MCF 10A (cell line): ENCODE measurements around the gene IFIT1B. TPM values are rescaled to one million over a fixed set of nuclear protein-coding genes. Genes with fewer than 3 reads are reported as not detected.
"Not testable (repeated sequence)": the region's sequence is repeated elsewhere in the genome, so short reads cannot be mapped to it uniquely, and the experiment has no call there.

ENCODE experiments used
- Bru-seq: library from RNA; stranded (reverse); fragments of 400-500 nt; gene quantifications from one replicate; lab custom pipeline; 2021; lab: Mats Ljungman, UMichigan
- BruChase-seq, 2 experiments: library from RNA; stranded (reverse); fragments of 400-500 nt; gene quantifications; one replicate each; lab custom pipeline; 2021; lab: Mats Ljungman, UMichigan
- BruUV-seq: library from RNA; stranded (reverse); fragments of 400-500 nt; replicated peaks from 2 replicates; lab custom pipeline; 2021; lab: Mats Ljungman, UMichigan
- CTCF ChIA-PET: fragments of 300-600 bp; sonication (Branson Sonifier 250); formaldehyde crosslinking; extraction: SDS; loops from one replicate; lab custom pipeline; 2021; ENCODE audit warnings: antibody characterized with exemption, inconsistent platforms; lab: Yijun Ruan, JAX
- POLR2A ChIA-PET: fragments of 300-600, 350-650 bp; sonication (Branson Sonifier 250); formaldehyde crosslinking; extraction: SDS; loops from one replicate; lab custom pipeline; 2020; ENCODE audit warnings: antibody characterized with exemption, inconsistent platforms; lab: Yijun Ruan, JAX
- DNase-seq: peaks from one replicate; pipeline ENCODE4 v3.0.0-alpha.2; 2018; ENCODE audit not compliant: unreplicated experiment
- H3K27ac Mint-ChIP-seq: one replicate; pipeline ENCODE4 v1.8.0; 2022; ENCODE audit warnings: mild to moderate bottlenecking, low read depth, mixed read lengths; ENCODE audit not compliant: unreplicated experiment
- H3K27me3 Mint-ChIP-seq: one replicate; pipeline ENCODE4 v1.8.0; 2022; ENCODE audit warnings: mixed read lengths; ENCODE audit not compliant: insufficient read depth, unreplicated experiment
- H3K36me3 Mint-ChIP-seq: one replicate; pipeline ENCODE4 v1.8.0; 2022; ENCODE audit warnings: mild to moderate bottlenecking, moderate library complexity, mixed read lengths; ENCODE audit not compliant: insufficient read depth, unreplicated experiment
- H3K4me1 Mint-ChIP-seq: one replicate; pipeline ENCODE4 v1.8.0; 2022; ENCODE audit warnings: mixed read lengths; ENCODE audit not compliant: insufficient read depth, unreplicated experiment
- H3K4me3 Mint-ChIP-seq: one replicate; pipeline ENCODE4 v1.8.0; 2022; ENCODE audit warnings: mild to moderate bottlenecking, moderate library complexity, mixed read lengths; ENCODE audit not compliant: unreplicated experiment
- H3K9me3 Mint-ChIP-seq: one replicate; pipeline ENCODE4 v1.8.0; 2022; ENCODE audit warnings: mixed read lengths; ENCODE audit not compliant: unreplicated experiment
- intact Hi-C: fragments of 100-400 bp; cut with micrococcal nuclease; formaldehyde crosslinking; loops from 2 replicates; pipeline ENCODE4 v1.14.1; 2022
- long read RNA-seq: library from polyadenylated mRNA; stranded (forward); transcript quantifications from one replicate; pipeline ENCODE4 v2.0.0, GENCODE V29; 2022
- total RNA-seq: library from RNA; stranded (reverse); gene quantifications from 2 replicates; pipeline ENCODE4 v1.2.3, GENCODE V29; 2022
- TF ChIP-seq, protein P1 (sequence below): fragments of 200-600 bp; IDR thresholded peaks from one replicate; pipeline ENCODE4 v1.8.0; 2022; ENCODE audit warnings: antibody characterized with exemption, mild to moderate bottlenecking; ENCODE audit not compliant: unreplicated experiment

Gene IFIT1B, protein sequence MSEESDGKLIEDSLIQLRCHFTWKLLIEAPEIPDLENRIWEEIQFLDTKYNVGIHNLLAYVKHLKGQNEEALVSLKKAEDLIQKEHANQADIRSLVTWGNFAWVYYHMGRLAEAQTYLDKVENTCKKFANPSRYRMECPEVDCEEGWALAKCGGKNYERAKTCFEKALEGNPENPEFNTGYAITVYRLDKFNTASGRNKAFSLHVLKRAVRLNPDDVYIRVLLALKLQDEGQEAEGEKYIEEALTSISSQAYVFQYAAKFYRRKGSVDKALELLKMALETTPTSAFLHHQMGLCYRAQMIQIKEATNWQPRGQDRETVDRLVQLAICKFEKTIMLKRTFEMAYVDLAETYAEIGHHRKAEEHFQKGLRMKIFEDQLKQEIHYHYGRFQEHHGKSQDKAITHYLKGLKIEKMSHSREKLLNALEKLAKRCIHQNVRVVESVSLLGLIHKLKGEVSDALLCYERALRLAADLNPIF
- total RNA-seq (not detected in 2 replicates), Bru-seq, nascent RNA (not detected), BruChase-seq, experiment 1, labeled RNA remaining after a 6-hour chase (not detected), BruChase-seq, experiment 2, labeled RNA remaining after a 2-hour chase (not detected)
- long read RNA-seq, result 0 reads

GRCh38 chr10:89377705-89378637 is at the start of gene IFIT1B:
Gene IFIT1B (plus strand): TSS chr10:89378056. CDS start chr10:89378136, 80 bp downstream.
- H3K9me3 Mint-ChIP-seq, result no peaks in the 10 kb centered on the region
- no TSS peak for BruUV-seq
- POLR2A ChIA-PET, result interaction anchor here (0.6 to 1.4 kb wide), 5 partner anchors 14 to 516 kb away, joined by 3 read pairs; partner anchors contain the start of gene IFIT5
- intact Hi-C loops, result no loop called here
- H3K27me3 Mint-ChIP-seq, result no peaks in the 10 kb centered on the region
- peaks cover 6% of the 10 kb centered on the region for H3K4me1 Mint-ChIP-seq
- H3K4me3 Mint-ChIP-seq, result no peak within 1 kb of the TSS
- H3K27ac Mint-ChIP-seq, result no peak within 1 kb of the TSS
- CTCF ChIA-PET, result interaction anchor here (0.8 to 1.7 kb wide), 4 partner anchors 8 to 120 kb away, joined by 3 to 6 read pairs (median 4); no protein-coding TSS in a partner anchor
- TF ChIP-seq, protein P1, sequence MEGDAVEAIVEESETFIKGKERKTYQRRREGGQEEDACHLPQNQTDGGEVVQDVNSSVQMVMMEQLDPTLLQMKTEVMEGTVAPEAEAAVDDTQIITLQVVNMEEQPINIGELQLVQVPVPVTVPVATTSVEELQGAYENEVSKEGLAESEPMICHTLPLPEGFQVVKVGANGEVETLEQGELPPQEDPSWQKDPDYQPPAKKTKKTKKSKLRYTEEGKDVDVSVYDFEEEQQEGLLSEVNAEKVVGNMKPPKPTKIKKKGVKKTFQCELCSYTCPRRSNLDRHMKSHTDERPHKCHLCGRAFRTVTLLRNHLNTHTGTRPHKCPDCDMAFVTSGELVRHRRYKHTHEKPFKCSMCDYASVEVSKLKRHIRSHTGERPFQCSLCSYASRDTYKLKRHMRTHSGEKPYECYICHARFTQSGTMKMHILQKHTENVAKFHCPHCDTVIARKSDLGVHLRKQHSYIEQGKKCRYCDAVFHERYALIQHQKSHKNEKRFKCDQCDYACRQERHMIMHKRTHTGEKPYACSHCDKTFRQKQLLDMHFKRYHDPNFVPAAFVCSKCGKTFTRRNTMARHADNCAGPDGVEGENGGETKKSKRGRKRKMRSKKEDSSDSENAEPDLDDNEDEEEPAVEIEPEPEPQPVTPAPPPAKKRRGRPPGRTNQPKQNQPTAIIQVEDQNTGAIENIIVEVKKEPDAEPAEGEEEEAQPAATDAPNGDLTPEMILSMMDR, result no peak
- DNase-seq, result no peak
- no peaks in the 10 kb centered on the region for H3K36me3 Mint-ChIP-seq

DNA sequence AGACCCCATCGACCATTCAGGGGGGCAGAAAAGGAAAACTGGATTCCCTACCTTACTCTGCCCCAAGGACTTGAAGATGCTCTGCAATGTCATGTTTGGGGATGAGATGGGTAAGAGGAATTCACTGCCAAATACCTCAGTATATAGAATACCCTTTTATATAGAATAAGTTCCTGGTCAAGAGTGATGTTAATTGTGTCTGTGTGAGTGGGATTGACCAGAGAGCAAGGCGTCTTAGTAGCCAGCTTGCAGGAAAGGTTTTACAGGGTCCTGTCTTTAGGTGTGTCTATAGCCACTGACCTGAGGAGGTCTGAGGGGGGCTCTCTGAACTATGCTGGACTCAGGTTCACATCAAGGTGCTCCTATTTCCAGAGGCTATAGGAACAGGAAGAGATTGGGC is 48.7 kb upstream of the IFIT1B start:
- no peak overlapping the region for H3K27ac Mint-ChIP-seq
- no peak for DNase-seq
- H3K36me3 Mint-ChIP-seq, result no peaks in the 10 kb centered on the region
- no peaks in the 10 kb centered on the region for H3K27me3 Mint-ChIP-seq
- intact Hi-C loops, result no loop called here
- peaks cover 31% of the 10 kb centered on the region for H3K4me1 Mint-ChIP-seq
- peak overlapping the region; percentile 74 for H3K4me3 Mint-ChIP-seq
- CTCF ChIA-PET, result no interaction called here
- POLR2A ChIA-PET, result interaction anchor here (0.8 to 2.7 kb wide), 4 partner anchors 9 to 52 kb away, joined by 3 to 21 read pairs (median 6); no protein-coding TSS in a partner anchor
- TF ChIP-seq, protein P1, result no peak
- BruUV-seq, result no TSS peak
- no peaks in the 10 kb centered on the region for H3K9me3 Mint-ChIP-seq

DNA sequence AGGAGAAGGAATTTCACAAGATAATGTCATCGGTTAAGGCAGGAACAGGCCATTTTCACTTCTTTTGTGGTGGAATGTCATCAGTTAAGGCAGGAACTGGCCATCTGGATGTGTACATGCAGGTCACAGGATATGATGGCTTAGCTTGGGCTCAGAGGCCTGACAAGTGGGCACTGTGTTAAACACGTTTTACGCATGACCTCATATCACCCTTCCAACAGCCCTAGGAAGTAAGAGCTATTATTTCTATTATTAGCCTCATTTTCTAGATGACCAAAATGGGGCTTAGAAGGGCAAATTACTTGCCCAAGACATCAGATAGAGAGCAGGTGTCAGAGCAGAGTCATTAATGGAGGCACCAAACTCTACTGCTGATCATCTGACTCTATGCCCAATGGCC is 47.8 kb upstream of the IFIT1B start:
- peaks cover 31% of the 10 kb centered on the region for H3K4me1 Mint-ChIP-seq
- ChIA-PET CTCF (interaction anchor here (1.0 kb wide), 1 partner anchor 26 kb away, joined by 3 read pairs; no protein-coding TSS in a partner anchor), POLR2A (interaction anchor here (0.8 to 1.7 kb wide), 5 partner anchors 12 to 68 kb away, joined by 3 to 8 read pairs (median 3); partner anchors contain the start of gene IFIT2)
- DNase-seq, intact Hi-C loops, H3K27ac Mint-ChIP-seq, BruUV-seq, H3K9me3 Mint-ChIP-seq, H3K27me3 Mint-ChIP-seq, H3K36me3 Mint-ChIP-seq, H3K4me3 Mint-ChIP-seq: not testable (repeated sequence)

DNA sequence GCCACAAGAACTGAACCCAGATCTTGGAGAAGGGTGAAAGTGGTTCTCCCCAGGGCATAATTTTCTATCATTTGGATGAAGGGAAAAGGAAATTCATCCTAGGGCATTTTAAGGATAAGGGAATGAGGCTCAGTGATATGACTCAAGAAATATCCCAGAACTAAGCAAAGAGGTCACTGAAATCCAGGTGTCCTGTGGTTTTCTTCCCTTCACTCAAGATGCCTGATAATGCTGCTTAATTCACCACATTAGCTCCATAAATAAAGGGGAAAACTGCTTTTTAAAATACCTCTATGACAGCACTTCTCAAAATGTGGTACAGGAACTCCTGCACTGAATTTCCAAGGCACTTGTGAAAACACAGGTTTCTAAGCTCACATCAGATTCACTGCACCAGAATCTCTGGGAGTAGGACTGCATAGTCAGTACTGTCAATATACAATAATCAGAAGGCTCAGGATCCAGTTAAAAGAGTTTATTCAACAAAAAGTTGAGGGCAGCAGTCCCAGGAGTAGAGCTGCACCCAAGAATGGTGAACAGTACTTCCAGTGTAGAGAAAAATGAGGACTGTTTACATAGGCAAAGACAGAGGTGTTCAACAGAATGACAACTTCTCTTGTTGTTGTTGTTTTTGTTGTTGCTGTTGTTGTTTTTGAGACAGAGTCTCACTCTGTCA is 47.2 kb upstream of the IFIT1B start:
- Mint-ChIP-seq H3K4me3 (no peak overlapping the region), H3K4me1 (peaks cover 31% of the 10 kb centered on the region), H3K27me3 (no peaks in the 10 kb centered on the region), H3K9me3 (no peaks in the 10 kb centered on the region), H3K36me3 (no peaks in the 10 kb centered on the region), H3K27ac (no peak overlapping the region)
- BruUV-seq, result no TSS peak
- TF ChIP-seq, protein P1, result no peak
- no peak for DNase-seq
- ChIA-PET CTCF (interaction anchor here (1.0 kb wide), 1 partner anchor 27 kb away, joined by 3 read pairs; no protein-coding TSS in a partner anchor), POLR2A (interaction anchor here (1.0 to 1.7 kb wide), 4 partner anchors 12 to 69 kb away, joined by 3 to 8 read pairs (median 4); partner anchors contain the start of gene IFIT2)
- intact Hi-C loops, result no loop called here

DNA sequence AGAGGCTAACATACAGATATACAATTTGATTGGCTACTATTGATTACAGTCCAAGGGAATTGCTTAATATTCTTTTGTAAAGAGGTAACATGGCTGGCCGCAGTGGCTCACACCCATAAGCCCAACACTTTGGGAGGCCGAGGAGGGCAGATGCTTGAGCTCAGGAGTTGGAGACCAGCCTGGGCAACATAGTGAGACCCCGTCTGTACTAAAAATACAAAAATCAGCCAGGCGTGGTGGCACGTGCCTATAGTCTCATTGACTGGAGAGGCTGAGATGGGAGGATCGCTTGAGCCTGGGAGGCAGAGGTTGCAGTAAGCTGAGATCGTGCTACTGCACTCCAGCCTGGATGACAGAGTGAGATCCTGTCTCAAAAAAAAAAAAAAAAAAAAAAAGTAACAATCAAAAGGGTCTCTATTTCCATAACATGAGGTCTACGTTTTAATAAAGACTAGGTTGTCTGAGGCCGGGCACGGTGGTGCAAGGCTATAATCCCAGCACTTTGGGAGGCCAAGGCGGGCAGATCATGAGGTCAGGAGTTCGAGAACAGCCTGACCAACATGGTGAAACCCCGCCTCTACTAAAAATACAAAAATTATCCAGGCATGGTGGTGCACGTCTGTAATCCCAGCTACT is 46.3 kb upstream of the IFIT1B start:
- BruUV-seq, H3K27me3 Mint-ChIP-seq, H3K36me3 Mint-ChIP-seq, H3K9me3 Mint-ChIP-seq, DNase-seq, intact Hi-C loops: not testable (repeated sequence)
- Mint-ChIP-seq H3K4me3 (peak overlapping the region; percentile 14), H3K4me1 (peaks cover 31% of the 10 kb centered on the region), H3K27ac (peak overlapping the region; percentile 66)
- CTCF ChIA-PET, result interaction anchor here (1.0 kb wide), 1 partner anchor 37 kb away, joined by 3 read pairs; no protein-coding TSS in a partner anchor
- POLR2A ChIA-PET, result interaction anchor here (1.0 to 1.7 kb wide), 4 partner anchors 15 to 61 kb away, joined by 3 to 8 read pairs (median 4); partner anchors contain the start of gene IFIT1
